ENCODE results near the gene CAMK2D. TPM values are rescaled to one million over a fixed set of nuclear protein-coding genes. Genes with fewer than 3 reads are reported as not detected.

CAMK2D gene
- polyA plus RNA-seq, 3 donors, result 10.4 to 30.6 (median 19.6) TPM

DNA sequence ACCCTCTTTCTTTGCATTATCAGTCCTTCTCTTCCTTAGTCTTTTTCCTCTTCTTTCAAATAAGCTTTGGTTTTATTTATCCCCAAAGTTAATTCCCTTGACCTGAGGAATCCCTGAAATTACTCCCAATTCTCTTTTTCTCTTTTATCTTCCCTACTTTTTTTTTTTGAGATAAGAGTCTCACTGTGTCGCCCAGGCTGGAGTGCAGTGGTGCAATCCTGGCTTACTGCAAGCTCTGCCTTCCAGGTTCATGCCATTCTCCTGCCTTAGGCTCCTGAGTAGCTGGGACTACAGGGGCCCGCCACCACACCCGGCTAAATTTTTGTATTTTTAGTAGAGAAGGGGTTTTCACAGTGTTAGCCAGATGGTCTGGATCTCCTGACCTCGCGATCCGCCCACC lies 17.8 kb downstream of the CAMK2D start:
- Mint-ChIP-seq H3K27ac (no peak overlapping the region), H3K27me3 (ENCODE audit: low read depth in 3 of 3) (peaks cover 0 to 2% (median 0%) of the 10 kb centered on the region in 3 donors), H3K4me3 (no peak overlapping the region), H3K9me3 (no peaks in the 10 kb centered on the region), H3K4me1 (peaks cover 8% of the 10 kb centered on the region), H3K36me3 (peaks cover 4 to 6% of the 10 kb centered on the region in 2 donors)
- Histone ChIP-seq H3K4me1 (ENCODE audit: control insufficient read depth in 1 of 2, insufficient read depth in 2 of 2, low read length in 2 of 2) (no peaks in the 10 kb centered on the region), H3K36me3 (replicated peaks in 1 of 2; ENCODE audit: control insufficient read depth in 1 of 2, insufficient read depth in 2 of 2, low read length in 2 of 2) (no peaks in the 10 kb centered on the region), H3K27me3 (ENCODE audit: control insufficient read depth in 2 of 2, insufficient read depth in 2 of 2, low read length in 2 of 2) (no peaks in the 10 kb centered on the region), H4K20me1 (ENCODE audit: insufficient read depth, low read length) (peaks cover 14% of the 10 kb centered on the region), H3K4me2 (replicated peaks; ENCODE audit: extremely low read depth, low read length, poor library complexity, severe bottlenecking) (no peak overlapping the region), H3K9me3 (replicated peaks in 1 of 2; ENCODE audit: control insufficient read depth in 1 of 2, insufficient read depth in 1 of 2, low read length in 2 of 2) (no peaks in the 10 kb centered on the region), H3K9ac (ENCODE audit: insufficient read depth, low read length, poor library complexity, severe bottlenecking) (no peak overlapping the region), H3K27ac (ENCODE audit: low read depth in 1 of 2, low read length in 2 of 2) (no peak overlapping the region), H2AFZ (ENCODE audit: insufficient read depth, low read depth, low read length, poor library complexity, severe bottlenecking) (no peak overlapping the region), H3K79me2 (ENCODE audit: insufficient read depth, low read length) (no peaks in the 10 kb centered on the region), H3K4me3 (replicated peaks in 1 of 3; ENCODE audit: low read depth in 2 of 3, low read length in 3 of 3) (no peak overlapping the region)
- 98% methylated on average over 4 of the region's 6 CpGs for WGBS (ENCODE audit: insufficient coverage)
- TF ChIP-seq, protein P1, sequence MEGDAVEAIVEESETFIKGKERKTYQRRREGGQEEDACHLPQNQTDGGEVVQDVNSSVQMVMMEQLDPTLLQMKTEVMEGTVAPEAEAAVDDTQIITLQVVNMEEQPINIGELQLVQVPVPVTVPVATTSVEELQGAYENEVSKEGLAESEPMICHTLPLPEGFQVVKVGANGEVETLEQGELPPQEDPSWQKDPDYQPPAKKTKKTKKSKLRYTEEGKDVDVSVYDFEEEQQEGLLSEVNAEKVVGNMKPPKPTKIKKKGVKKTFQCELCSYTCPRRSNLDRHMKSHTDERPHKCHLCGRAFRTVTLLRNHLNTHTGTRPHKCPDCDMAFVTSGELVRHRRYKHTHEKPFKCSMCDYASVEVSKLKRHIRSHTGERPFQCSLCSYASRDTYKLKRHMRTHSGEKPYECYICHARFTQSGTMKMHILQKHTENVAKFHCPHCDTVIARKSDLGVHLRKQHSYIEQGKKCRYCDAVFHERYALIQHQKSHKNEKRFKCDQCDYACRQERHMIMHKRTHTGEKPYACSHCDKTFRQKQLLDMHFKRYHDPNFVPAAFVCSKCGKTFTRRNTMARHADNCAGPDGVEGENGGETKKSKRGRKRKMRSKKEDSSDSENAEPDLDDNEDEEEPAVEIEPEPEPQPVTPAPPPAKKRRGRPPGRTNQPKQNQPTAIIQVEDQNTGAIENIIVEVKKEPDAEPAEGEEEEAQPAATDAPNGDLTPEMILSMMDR (IDR thresholded peaks at IDR 0.05), result no peak
- no peak for DNase-seq
- intact Hi-C loops (cut with micrococcal nuclease), result no loop called here

DNA sequence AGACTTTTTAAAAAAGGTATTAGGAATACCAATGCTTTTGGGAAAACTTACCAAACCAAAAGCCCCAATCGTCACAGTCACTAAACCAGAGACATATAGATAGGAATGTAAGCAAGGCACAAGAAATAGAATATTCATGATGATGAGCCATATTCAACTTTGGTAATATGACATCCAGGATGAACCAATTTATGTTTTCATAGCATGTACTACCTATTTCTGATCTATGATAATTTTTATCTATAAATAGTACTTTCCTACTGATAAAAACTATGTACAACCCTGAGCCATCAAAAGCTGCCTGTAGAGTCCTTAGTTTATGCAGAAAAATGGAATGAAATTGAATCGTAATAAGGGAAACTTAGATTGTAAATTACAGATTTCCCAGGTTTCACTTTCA lies 18.9 kb downstream of the CAMK2D start:
- Histone ChIP-seq H3K9ac (ENCODE audit: insufficient read depth, low read length, poor library complexity, severe bottlenecking) (no peak overlapping the region), H3K27ac (ENCODE audit: low read depth in 1 of 2, low read length in 2 of 2) (no peak overlapping the region), H3K79me2 (ENCODE audit: insufficient read depth, low read length) (no peaks in the 10 kb centered on the region), H4K20me1 (ENCODE audit: insufficient read depth, low read length) (peaks cover 20% of the 10 kb centered on the region), H2AFZ (ENCODE audit: insufficient read depth, low read depth, low read length, poor library complexity, severe bottlenecking) (no peak overlapping the region), H3K4me1 (ENCODE audit: control insufficient read depth in 1 of 2, insufficient read depth in 2 of 2, low read length in 2 of 2) (no peaks in the 10 kb centered on the region), H3K36me3 (replicated peaks in 1 of 2; ENCODE audit: control insufficient read depth in 1 of 2, insufficient read depth in 2 of 2, low read length in 2 of 2) (no peaks in the 10 kb centered on the region), H3K27me3 (ENCODE audit: control insufficient read depth in 2 of 2, insufficient read depth in 2 of 2, low read length in 2 of 2) (no peaks in the 10 kb centered on the region), H3K9me3 (replicated peaks in 1 of 2; ENCODE audit: control insufficient read depth in 1 of 2, insufficient read depth in 1 of 2, low read length in 2 of 2) (no peaks in the 10 kb centered on the region), H3K4me2 (replicated peaks; ENCODE audit: extremely low read depth, low read length, poor library complexity, severe bottlenecking) (no peak overlapping the region), H3K4me3 (replicated peaks in 1 of 3; ENCODE audit: low read depth in 2 of 3, low read length in 3 of 3) (no peak overlapping the region)
- H3K4me3 Mint-ChIP-seq, result no peak overlapping the region
- WGBS (ENCODE audit: insufficient coverage), result no CpG with 5 or more reads among the region's 2 CpGs
- peaks cover 0 to 2% of the 10 kb centered on the region in 2 donors for H3K36me3 Mint-ChIP-seq
- TF ChIP-seq, protein P1 (IDR thresholded peaks at IDR 0.05), result no peak
- intact Hi-C loops (cut with micrococcal nuclease), result no loop called here
- no peak overlapping the region for H3K27ac Mint-ChIP-seq
- no peak for DNase-seq
- H3K27me3 Mint-ChIP-seq (ENCODE audit: low read depth in 3 of 3), result peaks cover 0 to 2% (median 0%) of the 10 kb centered on the region in 3 donors
- peaks cover 8% of the 10 kb centered on the region for H3K4me1 Mint-ChIP-seq
- H3K9me3 Mint-ChIP-seq, result no peaks in the 10 kb centered on the region

Measured in CD14-positive monocyte (primary cell).